Skin of body (tissue), 2 donors: Measurements from ENCODE around the gene PRC1. TPM values are rescaled to one million over a fixed set of nuclear protein-coding genes. Genes with fewer than 3 reads are reported as not detected.
A peak's percentile ranks its signal among the peaks of the same experiment; 100 is the strongest.

Experiments used
- DNase-seq: peaks from one replicate; lab custom pipeline; 2025; lab: John Stamatoyannopoulos, UW
- total RNA-seq: library from RNA; depleted of rRNA; stranded (reverse); fragments of >200 nt; gene quantifications from one replicate; pipeline ENCODE4 v1.2.3, GENCODE V29; 2014

PRC1 gene
- total RNA-seq, 1 donor from 2014 or later: 54.9 TPM

GRCh38 chr15:90989040-90989768 lies 5.1 kb downstream of the PRC1 start:
- DNase-seq: no peak

DNA sequence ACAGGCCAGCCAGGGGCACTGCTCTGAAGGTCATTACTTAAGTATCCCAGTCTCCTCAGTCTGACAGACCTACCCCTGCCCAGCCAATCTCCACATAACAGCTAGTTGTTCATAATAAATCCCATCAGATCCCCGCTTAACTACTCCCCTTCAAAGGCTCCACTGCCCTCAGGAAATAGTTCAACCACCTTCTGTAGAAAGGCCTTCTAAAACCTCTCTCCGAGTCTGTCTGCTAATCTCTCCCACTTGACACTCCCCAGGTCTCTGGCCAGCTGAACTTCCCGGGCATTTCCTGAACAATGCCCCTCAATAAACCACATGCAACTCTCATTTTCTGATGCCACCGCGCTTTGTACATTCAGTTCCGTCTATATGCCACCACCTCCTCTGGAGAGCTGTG lies 6.0 kb downstream of the PRC1 start:
- DNase-seq: no peak

- no peak for DNase-seq
Measured at GRCh38 chr15:90987561-90988141, 6.7 kb downstream of the PRC1 start.

DNA sequence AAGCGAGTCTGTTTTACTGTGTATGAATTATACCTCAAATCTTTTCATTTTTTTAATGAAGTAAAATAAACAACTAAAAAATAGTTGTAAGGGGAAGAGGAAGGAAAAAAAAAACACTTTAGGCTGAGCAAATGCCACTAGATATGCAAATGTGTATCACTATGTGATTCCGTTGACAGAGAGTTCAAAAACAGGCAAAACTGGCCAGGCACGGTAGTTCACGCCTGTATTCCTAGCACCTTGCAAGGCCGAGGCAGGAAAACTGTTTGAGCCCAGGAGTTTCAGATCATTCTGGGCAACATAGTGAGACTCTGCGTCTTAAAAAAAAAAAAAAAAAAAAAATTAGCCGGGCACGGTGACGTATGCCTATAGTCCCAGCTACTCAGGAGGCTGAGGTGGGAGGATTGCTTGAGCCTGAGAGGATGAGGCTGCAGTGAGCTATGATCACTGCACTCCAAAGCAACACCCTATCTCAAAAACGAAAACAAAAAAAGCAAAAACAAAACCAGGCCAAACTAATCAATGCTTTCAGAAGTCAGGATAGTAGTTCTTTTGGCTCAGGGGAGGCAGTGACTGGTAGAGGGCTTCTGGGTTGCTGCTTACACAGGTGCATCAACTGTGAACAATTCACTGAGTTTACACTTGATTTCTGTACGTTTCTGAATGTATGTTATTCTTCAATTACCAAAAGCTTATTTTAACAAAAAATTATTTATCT lies 7.4 kb downstream of the PRC1 start:
- no peak for DNase-seq

DNA sequence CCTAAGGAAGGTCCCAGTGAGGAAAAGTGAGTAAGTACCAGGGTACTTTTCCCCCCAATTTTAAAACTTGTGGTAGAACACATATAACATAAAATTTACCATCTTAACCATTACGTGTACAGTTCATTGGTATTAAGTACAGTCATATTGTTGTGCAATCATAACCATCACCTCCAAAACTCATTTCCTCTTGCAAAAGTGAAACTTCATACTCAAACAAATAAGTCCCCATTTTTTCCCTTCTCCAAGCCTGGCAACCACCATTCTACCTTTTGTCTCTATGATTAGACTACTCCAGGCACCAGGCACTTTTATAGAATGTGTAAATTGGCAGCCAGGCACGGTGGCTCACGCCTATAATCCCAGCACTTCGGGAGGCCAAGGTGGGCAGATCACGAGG lies 12.2 kb downstream of the PRC1 start:
- DNase-seq: no peak

DNA sequence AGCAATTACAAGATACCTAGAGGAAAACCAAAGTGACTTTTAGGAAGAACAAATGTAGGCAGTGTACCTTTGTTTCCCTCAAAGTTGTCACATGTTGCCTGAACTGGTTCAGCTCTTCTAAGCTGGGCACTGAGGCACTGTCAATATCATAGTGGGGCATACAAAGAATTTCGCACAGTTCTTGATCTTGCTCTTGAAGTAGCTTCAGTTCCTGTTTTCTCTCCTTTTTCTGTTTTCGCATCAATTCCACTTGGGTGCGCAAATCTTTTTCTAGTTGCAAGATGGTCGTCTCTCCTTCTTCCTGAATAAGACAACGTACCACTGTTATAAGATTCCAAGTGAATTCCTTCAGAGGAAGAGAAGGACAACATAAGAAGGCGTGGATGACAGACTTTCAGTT lies 12.7 kb downstream of the PRC1 start:
- no peak for DNase-seq

- no peak for DNase-seq
Measured at GRCh38 chr15:90979582-90979981, 14.8 kb downstream of the PRC1 start.

DNA sequence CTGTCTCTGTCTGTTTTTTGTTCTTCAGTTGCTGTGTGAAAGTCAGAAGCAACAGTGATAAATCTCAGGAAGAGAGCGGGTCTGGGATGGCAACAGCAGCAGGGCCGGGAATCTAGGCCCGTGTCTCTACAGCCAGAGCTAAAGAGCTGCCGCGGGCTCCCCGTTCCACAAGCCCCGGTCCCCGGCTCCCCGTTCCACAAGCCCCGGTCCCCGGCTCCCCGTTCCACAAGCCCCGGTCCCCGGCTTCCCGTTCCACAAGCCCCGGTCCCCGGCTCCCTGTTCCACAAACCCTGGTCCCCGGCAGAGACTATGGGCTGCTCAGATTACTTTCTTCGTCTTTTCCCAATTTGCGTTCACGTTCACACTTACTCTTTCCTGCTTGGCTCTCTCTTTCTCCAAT lies 20.1 kb downstream of the PRC1 start:
- no peak for DNase-seq

GRCh38 chr15:90972133-90972532 lies 22.2 kb downstream of the PRC1 start:
- DNase-seq: no peak

DNA sequence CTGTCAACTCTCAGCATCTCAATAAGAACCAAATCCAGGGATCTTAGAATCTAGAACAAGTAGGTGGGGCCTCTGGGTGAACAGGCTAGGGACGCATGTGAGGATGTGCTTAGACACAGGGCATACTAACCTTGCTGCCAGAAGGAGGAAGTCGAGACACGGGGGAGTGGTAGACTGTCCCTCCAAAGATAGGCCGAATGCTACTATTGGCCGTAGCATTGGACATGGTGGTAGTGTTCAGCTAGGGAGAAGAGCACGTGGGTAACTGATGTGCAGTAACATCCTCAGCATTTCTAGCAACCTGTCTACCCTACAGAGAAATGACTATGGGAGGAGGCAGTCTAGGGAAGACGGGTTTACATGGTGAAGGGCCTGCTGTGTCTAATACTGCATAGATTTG lies 24.1 kb downstream of the PRC1 start:
- DNase-seq: no peak

GRCh38 chr15:90968434-90968833 lies 25.9 kb downstream of the PRC1 start:
- no peak for DNase-seq

GRCh38 chr15:90967206-90967605 lies 27.1 kb downstream of the PRC1 start:
- no peak for DNase-seq

- DNase-seq: no peak
Measured at GRCh38 chr15:90966262-90966661, 28.1 kb downstream of the PRC1 start.

- DNase-seq: no peak
Measured at GRCh38 chr15:90962021-90962420, 32.3 kb downstream of the PRC1 start.

DNA sequence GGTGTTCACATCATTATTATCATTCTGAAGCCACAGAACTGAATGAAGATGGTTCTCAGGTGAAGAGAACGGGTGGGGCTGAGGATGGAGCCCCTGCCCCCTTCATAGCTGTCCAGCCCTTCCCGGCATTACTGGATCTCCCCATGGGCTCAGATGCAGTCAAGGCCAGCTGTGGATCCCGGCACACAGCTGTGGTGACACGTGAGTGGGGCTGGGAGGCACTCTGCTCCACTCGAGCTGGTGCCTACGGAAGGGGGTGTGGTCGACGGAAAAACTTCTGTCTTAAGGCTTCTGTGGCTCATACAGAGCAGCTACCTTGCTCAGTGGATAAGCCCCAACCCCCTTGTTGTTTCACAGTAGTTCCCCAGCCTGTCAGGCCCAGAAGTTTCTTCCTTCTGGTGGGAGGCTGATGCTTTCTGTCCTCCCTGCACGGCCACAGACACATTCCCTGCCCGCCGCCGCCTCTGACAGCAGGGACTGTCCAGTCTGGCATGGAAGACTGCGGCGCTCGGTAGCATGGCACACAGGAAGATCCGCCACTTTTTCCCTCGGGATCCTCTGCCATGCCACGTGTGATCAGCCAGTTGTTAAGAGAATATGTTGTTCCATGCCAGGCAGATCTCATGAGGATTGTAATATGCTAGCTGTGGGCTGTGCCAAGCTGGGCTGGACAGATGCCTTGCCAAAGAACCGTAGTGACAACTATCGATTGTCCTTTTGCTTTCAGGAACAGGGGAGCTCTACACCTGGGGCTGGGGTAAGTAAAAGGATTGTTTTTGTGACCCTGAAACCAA lies 33.8 kb downstream of the PRC1 start:
- DNase-seq: no peak

DNA sequence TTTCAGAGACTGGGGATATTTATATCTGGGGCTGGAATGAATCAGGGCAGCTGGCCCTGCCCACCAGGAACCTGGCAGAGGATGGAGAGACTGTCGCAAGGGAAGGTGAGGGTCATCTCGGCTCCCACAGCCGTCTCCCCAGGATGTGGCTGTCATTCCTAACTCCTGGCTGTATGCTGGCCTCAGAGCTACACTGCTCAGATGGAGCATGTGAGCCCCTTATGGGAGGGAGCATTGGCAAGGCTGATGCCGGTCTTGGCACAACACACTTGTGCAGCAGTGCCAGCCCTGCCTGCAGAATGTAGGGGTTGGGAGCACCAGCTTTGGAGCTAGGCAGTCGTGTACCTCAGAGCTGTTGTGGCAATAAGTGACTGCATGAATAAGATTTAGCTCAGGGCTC lies 34.4 kb downstream of the PRC1 start:
- DNase-seq: no peak

DNA sequence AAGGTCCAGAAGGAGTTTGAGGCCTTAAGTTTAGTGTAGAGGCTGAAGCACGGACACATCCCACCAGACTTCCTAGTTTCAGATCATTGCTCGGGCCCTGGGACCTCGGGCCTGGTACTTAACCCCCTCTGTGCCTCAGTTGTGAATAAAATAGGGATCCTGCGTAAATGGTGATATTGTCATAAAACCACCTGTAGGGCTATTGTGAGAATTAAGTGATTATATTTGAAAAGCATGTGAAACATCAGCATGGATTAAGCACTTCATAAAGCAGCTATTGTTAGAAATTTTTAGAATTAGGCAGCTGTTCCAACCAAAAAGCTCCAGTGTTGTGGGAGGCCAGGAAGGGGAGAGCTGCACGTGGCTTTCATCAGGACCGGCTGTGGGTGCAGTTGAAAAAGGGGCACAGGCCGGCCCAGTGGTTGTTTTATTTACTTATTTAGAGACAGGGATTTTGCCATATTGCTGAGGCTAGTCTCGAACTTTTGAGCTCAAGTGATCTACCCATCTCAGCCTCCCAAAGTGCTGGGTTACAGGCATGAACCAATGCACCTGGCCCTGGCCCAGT lies 35.2 kb downstream of the PRC1 start:
- DNase-seq: no peak

DNA sequence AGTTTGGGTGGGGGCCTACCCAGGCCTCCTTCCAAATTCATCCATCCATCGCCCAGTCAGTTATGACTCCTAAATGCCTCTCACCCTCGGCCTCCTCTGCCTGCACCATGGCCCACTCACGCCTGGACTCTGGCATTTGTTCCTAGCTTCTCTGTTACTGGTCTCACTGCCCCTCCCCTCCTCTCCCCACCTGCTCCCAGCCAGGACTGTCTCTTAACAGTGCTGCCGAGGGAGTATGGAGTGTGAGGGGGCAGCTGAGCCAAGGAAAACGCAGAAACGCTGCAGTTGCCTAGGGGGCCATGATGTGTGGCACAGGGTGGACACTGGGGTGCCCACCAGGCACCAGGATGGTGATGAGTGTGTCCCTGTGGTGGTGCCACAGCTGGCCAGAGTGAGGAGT lies 36.5 kb downstream of the PRC1 start:
- DNase-seq: no peak

DNA sequence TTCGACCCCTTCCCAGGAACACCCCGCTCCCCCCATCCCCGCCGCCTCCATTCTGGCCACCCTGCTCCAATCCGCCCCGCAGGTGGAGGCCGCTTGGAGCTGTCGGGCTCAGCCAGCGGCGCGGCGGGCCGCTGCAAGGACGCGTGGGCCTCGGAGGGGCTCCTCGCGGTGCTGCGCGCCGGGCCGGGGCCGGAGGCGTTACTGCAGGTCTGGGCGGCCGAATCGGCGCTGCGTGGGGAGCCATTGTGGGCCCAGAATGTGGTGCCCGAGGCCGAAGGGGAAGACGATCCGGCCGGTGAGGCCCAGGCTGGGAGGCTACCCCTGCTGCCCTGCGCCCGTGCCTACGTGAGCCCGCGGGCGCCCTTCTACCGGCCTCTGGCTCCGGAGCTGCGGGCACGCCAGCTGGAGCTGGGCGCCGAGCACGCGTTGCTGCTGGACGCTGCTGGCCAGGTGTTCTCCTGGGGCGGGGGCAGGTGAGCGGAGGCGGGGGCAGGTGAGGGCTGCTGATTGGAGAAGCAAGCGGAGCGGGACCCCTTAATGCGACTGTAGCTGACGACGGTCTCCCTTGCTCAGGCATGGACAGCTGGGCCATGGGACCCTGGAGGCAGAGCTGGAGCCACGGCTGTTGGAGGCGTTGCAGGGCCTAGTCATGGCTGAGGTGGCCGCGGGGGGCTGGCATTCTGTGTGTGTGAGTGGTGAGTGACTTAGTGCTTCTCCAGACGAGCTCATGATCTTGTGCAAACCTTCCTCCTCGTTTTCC lies 37.1 kb downstream of the PRC1 start:
- no peak for DNase-seq

DNA sequence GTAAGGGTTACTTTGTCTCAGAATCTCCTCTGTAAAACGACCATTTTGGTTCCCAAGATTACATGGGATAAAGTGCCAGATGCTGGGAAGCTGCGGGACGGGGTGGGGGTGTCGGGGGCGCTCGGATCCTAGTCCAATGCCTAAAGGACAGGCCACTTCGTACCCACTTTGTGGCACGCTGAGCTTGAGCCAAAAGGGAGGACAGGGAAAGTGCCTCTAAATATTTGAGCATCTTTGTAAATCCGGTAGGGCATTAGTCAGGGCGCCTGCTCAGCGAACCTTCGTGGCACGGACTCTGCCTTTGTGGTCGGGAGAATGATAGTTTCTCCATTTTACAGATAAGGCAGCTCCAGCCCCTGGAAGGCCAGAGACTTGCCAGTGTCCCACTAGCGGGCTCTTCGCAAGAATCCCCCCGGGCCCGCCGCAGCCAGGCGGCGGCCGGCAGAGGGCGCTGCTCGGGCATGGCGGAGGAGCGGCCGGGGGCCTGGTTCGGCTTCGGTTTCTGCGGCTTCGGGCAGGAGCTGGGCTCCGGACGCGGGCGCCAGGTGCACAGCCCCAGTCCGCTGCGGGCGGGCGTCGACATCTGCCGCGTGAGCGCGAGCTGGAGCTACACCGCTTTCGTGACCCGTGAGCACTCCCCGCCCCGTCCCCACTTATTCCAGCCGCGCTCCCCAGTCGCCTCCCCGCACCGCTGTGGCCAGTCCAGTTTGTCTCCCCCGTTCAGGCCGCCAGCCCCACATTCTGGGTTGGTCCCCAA lies 37.9 kb downstream of the PRC1 start:
- DNase-seq: peak; percentile 63
